HCT116 (cell line): ENCODE measurements around the gene ZCWPW1. TPM values are rescaled to one million over a fixed set of nuclear protein-coding genes. Genes with fewer than 3 reads are reported as not detected.

Experiments
- ATAC-seq: fragments of 200-7000 bp; cut with Tn5 transposase; 2 replicates; pipeline ENCODE4 v1.9.1; 2020; ENCODE audit warnings: mild to moderate bottlenecking, moderate library complexity
- BruUV-seq: library from RNA; stranded (reverse); fragments of 400-500 nt; replicated peaks from 2 replicates; lab custom pipeline; 2021; lab: Mats Ljungman, UMichigan
- CTCF ChIA-PET: fragments of 300-600 bp; sonication (Branson Sonifier 250); formaldehyde crosslinking; loops from one replicate; lab custom pipeline; 2021; ENCODE audit warnings: antibody characterized with exemption; lab: Charles Lee
- POLR2A ChIA-PET: fragments of 300-600, 350-600 bp; sonication (Branson Sonifier 250); formaldehyde crosslinking; loops from one replicate; lab custom pipeline; 2021; ENCODE audit warnings: antibody characterized with exemption; lab: Charles Lee
- RAD21 ChIA-PET, 2 experiments: fragments of 300-600 bp; sonication (Branson Sonifier 250); formaldehyde crosslinking; loops; one replicate each; lab custom pipeline; 2023; ENCODE audit warnings: low total read pairs in 2 of 2; ENCODE audit not compliant: uncharacterized antibody in 2 of 2, unreplicated experiment in 2 of 2, low non-redundant PET in 1 of 2; lab: Charles Lee
- DNase-seq: peaks from one replicate; pipeline ENCODE4 v3.0.0-alpha.2; 2010; ENCODE audit warnings: low read depth, low spot score
- H2AFZ ChIP-seq: fragments of 200-600 bp; shearing (Covaris generic), sonication (generic); 2 replicates; pipeline ENCODE4 v1.6.1; 2017; ENCODE audit warnings: low read depth, mixed run types, mixed read lengths, antibody characterized with exemption, low read length; ENCODE audit not compliant: poor library complexity, severe bottlenecking
- H3K27ac ChIP-seq: 2 replicates; pipeline ENCODE4 v1.5.1; 2012; ENCODE audit warnings: low read depth, low read length
- H3K27me3 ChIP-seq: fragments of 200-600 bp; sonication (generic); 2 replicates; pipeline ENCODE4 v1.6.1; 2016; ENCODE audit warnings: mixed run types, low read length, mixed read lengths; ENCODE audit not compliant: insufficient read depth
- H3K36me3 ChIP-seq, 2 experiments: fragments of 200-500 bp in 1 of 2; fragments of 200-600 bp in 1 of 2; sonication (Bioruptor generic) in 1 of 2; sonication (generic) in 1 of 2; 2 replicates each; pipeline versions ENCODE4 v1.5.1 to v1.6.1; 2014 to 2016; ENCODE audit warnings: low read length in 2 of 2, inconsistent platforms in 1 of 2, mixed read lengths in 1 of 2, mixed run types in 1 of 2; ENCODE audit not compliant: insufficient read depth in 2 of 2, control insufficient read depth in 1 of 2
- H3K4me1 ChIP-seq, 2 experiments: fragments of 200-600 bp in 1 of 2; sonication (generic) in 1 of 2; 2 replicates each; pipeline versions ENCODE4 v1.5.1 to v1.6.1; 2012 to 2017; ENCODE audit warnings: low read length in 2 of 2, inconsistent platforms in 1 of 2, mild to moderate bottlenecking in 1 of 2, mixed read lengths in 1 of 2, mixed run types in 1 of 2, moderate library complexity in 1 of 2; ENCODE audit not compliant: insufficient read depth in 2 of 2, control insufficient read depth in 1 of 2
- H3K4me2 ChIP-seq: fragments of 200-600 bp; sonication (generic); 2 replicates; pipeline ENCODE4 v1.6.1; 2017; ENCODE audit warnings: mixed run types, low read length, mixed read lengths
- H3K4me3 ChIP-seq, 2 experiments: fragments of 200-600 bp in 1 of 2; sonication (generic) in 1 of 2; replicated peaks in 1 of 2; 2 replicates each; pipeline ENCODE4 v1.5.1; 2011 to 2016; ENCODE audit warnings: low read length in 2 of 2, control low read depth in 1 of 2, low read depth in 1 of 2, mild to moderate bottlenecking in 1 of 2, mixed read lengths in 1 of 2, mixed run types in 1 of 2
- H3K79me2 ChIP-seq: fragments of 200-600 bp; sonication (generic); 2 replicates; pipeline ENCODE4 v1.6.1; 2017; ENCODE audit warnings: mild to moderate bottlenecking, mixed run types, low read length, moderate library complexity, mixed read lengths; ENCODE audit not compliant: insufficient read depth
- H3K9ac ChIP-seq: fragments of 200-600 bp; sonication (generic); 2 replicates; pipeline ENCODE4 v1.6.1; 2016; ENCODE audit warnings: low read length, mixed read lengths
- H3K9me2 ChIP-seq: fragments of 200-600 bp; sonication (generic), shearing (Covaris generic); 2 replicates; pipeline ENCODE4 v1.6.1; 2017; ENCODE audit warnings: mixed run types, mild to moderate bottlenecking, moderate library complexity; ENCODE audit not compliant: insufficient read depth
- H3K9me3 ChIP-seq, 2 experiments: fragments of 200-500 bp in 1 of 2; fragments of 200-600 bp in 1 of 2; sonication (Bioruptor generic) in 1 of 2; sonication (generic) in 1 of 2; 2 replicates each; pipeline ENCODE4 v1.6.1; 2014 to 2017; ENCODE audit warnings: low read length in 2 of 2, mixed read lengths in 2 of 2, inconsistent platforms in 1 of 2, low read depth in 1 of 2, mild to moderate bottlenecking in 1 of 2, mixed run types in 1 of 2, moderate library complexity in 1 of 2; ENCODE audit not compliant: control insufficient read depth in 1 of 2, insufficient read depth in 1 of 2
- H4K20me1 ChIP-seq: fragments of 200-600 bp; sonication (generic), shearing (Covaris generic); 2 replicates; pipeline ENCODE4 v1.6.1; 2017; ENCODE audit warnings: mixed run types, mild to moderate bottlenecking, moderate library complexity; ENCODE audit not compliant: insufficient read depth
- CBX3 ChIP-seq: IDR thresholded peaks from 2 replicates; pipeline ENCODE4 v1.6.1; 2012; ENCODE audit warnings: low read depth
- EGR1 ChIP-seq: IDR thresholded peaks from 2 replicates; pipeline ENCODE4 v1.6.1; 2012; ENCODE audit warnings: low read depth
- ELF1 ChIP-seq: IDR thresholded peaks from 2 replicates; pipeline ENCODE4 v1.6.1; 2012; ENCODE audit warnings: low read depth, borderline replicate concordance
- EZH2 ChIP-seq: fragments of 200-600 bp; sonication (generic); IDR thresholded peaks from 2 replicates; pipeline ENCODE4 v1.6.1; 2017; ENCODE audit warnings: antibody characterized with exemption, mixed run types
- EZH2phosphoT487 ChIP-seq: fragments of 200-600 bp; IDR thresholded peaks from 2 replicates; pipeline ENCODE4 v1.6.1; 2018; ENCODE audit warnings: antibody characterized with exemption, borderline replicate concordance
- JUND ChIP-seq: IDR thresholded peaks from 2 replicates; pipeline ENCODE4 v1.6.1; 2012
- POLR2AphosphoS5 ChIP-seq: IDR thresholded peaks from 2 replicates; pipeline ENCODE4 v1.6.1; 2011; ENCODE audit warnings: mild to moderate bottlenecking, low read depth, low read length, moderate library complexity
- RAD21 ChIP-seq: IDR thresholded peaks from 2 replicates; pipeline ENCODE4 v1.6.1; 2012; ENCODE audit warnings: low read depth, mild to moderate bottlenecking
- SIN3A ChIP-seq: IDR thresholded peaks from 2 replicates; pipeline ENCODE4 v1.6.1; 2012; ENCODE audit warnings: low read depth
- SP1 ChIP-seq: IDR thresholded peaks from 2 replicates; pipeline ENCODE4 v1.6.1; 2012; ENCODE audit warnings: low read depth
- SRF ChIP-seq: IDR thresholded peaks from 2 replicates; pipeline ENCODE4 v1.6.1; 2012; ENCODE audit warnings: low read depth
- TCF7L2 ChIP-seq: IDR thresholded peaks from 2 replicates; pipeline ENCODE4 v1.7.0; 2011; ENCODE audit warnings: borderline replicate concordance, inconsistent platforms; ENCODE audit not compliant: insufficient read depth, insufficient read length; ENCODE audit errors: extremely low read depth
- ZFX ChIP-seq: fragments of 450-650 bp; IDR thresholded peaks from 2 replicates; pipeline ENCODE4 v1.6.1; 2017
- ZNF274 ChIP-seq: fragments of 200-500 bp; sonication (Bioruptor generic); IDR thresholded peaks from 2 replicates; pipeline ENCODE4 v1.6.1; 2014; ENCODE audit warnings: mild to moderate bottlenecking, low read depth, low read length, inconsistent platforms
- intact Hi-C: fragments of 100-400 bp; cut with micrococcal nuclease; formaldehyde crosslinking; loops from 2 replicates; pipeline ENCODE4 v1.10.0; 2022
- total RNA-seq: library from RNA; stranded (reverse); gene quantifications from one replicate; pipeline ENCODE4 v1.2.1, GENCODE V29; 2021; ENCODE audit not compliant: unreplicated experiment
- TF ChIP-seq, protein P1 (sequence below): IDR thresholded peaks from 2 replicates; pipeline ENCODE4 v1.6.1; 2012; ENCODE audit warnings: low read depth
- TF ChIP-seq, protein P2 (sequence below): IDR thresholded peaks from 2 replicates; pipeline ENCODE4 v1.6.1; 2012
- TF ChIP-seq, protein P3 (sequence below): IDR thresholded peaks from 2 replicates; pipeline ENCODE4 v1.6.1; 2011; ENCODE audit warnings: mild to moderate bottlenecking, low read length, moderate library complexity; ENCODE audit not compliant: insufficient replicate concordance; ENCODE audit errors: extremely low read depth
- TF ChIP-seq, protein P4 (sequence below), 3 experiments: fragments of 200-600 bp in 1 of 3; sonication (generic) in 1 of 3; IDR thresholded peaks in 2 of 3; conservative IDR thresholded peaks in 1 of 3; 2 replicates each; pipeline ENCODE4 v1.5.1; 2012 to 2017; ENCODE audit warnings: low read depth in 2 of 3, low read length in 2 of 3, antibody characterized with exemption in 1 of 3, borderline replicate concordance in 1 of 3, control low read depth in 1 of 3, mild to moderate bottlenecking in 1 of 3, mixed read lengths in 1 of 3, mixed run types in 1 of 3, moderate library complexity in 1 of 3; ENCODE audit not compliant: insufficient read depth in 1 of 3
- TF ChIP-seq, protein P5 (sequence below): IDR thresholded peaks from 2 replicates; pipeline ENCODE4 v1.6.1; 2012

The ZCWPW1 gene
- total RNA-seq, 1 experiment from 2014 or later: 1.5 TPM

DNA sequence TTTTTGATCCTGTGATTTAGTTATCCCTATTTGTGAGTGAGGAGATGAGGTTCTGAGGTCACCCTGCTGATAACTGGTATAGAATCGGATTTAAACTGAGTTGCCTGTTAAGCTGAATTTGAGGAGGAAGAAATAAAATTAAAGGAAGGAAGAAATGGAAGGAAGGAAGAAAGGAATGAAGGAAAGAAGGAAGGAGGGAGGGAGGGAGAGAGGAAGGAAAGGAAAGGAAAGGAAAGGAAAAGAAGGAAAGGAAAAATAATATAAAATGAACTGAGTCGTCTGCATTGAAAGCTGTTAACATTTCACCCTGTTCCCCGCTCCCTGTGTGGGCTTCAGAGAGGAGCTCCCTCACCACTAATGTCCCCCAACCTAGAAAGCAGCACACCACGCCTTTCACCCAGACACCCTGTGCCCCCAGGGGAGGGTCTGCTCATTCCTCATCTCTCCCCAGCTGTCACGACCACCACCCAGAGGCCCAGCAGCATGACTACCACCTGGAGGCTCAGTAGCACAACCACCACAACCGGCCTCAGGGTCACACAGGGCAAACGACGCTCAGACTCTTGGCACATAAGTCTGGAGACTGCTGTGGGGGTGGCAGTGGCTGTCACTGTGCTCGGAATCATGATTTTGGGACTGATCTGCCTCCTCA lies 38.9 kb downstream of the ZCWPW1 start:
- Histone ChIP-seq H3K79me2 (no peaks in the 10 kb centered on the region), H3K4me1 (no peaks in the 10 kb centered on the region), H3K9me2 (no peaks in the 10 kb centered on the region), H3K9me3 (no peaks in the 10 kb centered on the region), H3K4me3 (no peak overlapping the region)
- TF ChIP-seq JUND (no peak), SIN3A (no peak), SRF (no peak), TCF7L2 (no peak), RAD21 (no peak), ZFX (no peak), SP1 (no peak), POLR2AphosphoS5 (no peak), CBX3 (no peak), ELF1 (no peak), EGR1 (no peak), ZNF274 (no peak), EZH2phosphoT487 (no peak), EZH2 (no peak)
- TF ChIP-seq, protein P1, sequence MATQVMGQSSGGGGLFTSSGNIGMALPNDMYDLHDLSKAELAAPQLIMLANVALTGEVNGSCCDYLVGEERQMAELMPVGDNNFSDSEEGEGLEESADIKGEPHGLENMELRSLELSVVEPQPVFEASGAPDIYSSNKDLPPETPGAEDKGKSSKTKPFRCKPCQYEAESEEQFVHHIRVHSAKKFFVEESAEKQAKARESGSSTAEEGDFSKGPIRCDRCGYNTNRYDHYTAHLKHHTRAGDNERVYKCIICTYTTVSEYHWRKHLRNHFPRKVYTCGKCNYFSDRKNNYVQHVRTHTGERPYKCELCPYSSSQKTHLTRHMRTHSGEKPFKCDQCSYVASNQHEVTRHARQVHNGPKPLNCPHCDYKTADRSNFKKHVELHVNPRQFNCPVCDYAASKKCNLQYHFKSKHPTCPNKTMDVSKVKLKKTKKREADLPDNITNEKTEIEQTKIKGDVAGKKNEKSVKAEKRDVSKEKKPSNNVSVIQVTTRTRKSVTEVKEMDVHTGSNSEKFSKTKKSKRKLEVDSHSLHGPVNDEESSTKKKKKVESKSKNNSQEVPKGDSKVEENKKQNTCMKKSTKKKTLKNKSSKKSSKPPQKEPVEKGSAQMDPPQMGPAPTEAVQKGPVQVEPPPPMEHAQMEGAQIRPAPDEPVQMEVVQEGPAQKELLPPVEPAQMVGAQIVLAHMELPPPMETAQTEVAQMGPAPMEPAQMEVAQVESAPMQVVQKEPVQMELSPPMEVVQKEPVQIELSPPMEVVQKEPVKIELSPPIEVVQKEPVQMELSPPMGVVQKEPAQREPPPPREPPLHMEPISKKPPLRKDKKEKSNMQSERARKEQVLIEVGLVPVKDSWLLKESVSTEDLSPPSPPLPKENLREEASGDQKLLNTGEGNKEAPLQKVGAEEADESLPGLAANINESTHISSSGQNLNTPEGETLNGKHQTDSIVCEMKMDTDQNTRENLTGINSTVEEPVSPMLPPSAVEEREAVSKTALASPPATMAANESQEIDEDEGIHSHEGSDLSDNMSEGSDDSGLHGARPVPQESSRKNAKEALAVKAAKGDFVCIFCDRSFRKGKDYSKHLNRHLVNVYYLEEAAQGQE: no peak
- TF ChIP-seq, protein P2, sequence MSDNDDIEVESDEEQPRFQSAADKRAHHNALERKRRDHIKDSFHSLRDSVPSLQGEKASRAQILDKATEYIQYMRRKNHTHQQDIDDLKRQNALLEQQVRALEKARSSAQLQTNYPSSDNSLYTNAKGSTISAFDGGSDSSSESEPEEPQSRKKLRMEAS: no peak
- TF ChIP-seq, protein P3, sequence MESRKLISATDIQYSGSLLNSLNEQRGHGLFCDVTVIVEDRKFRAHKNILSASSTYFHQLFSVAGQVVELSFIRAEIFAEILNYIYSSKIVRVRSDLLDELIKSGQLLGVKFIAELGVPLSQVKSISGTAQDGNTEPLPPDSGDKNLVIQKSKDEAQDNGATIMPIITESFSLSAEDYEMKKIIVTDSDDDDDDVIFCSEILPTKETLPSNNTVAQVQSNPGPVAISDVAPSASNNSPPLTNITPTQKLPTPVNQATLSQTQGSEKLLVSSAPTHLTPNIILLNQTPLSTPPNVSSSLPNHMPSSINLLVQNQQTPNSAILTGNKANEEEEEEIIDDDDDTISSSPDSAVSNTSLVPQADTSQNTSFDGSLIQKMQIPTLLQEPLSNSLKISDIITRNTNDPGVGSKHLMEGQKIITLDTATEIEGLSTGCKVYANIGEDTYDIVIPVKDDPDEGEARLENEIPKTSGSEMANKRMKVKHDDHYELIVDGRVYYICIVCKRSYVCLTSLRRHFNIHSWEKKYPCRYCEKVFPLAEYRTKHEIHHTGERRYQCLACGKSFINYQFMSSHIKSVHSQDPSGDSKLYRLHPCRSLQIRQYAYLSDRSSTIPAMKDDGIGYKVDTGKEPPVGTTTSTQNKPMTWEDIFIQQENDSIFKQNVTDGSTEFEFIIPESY: no peak
- TF ChIP-seq, protein P4, sequence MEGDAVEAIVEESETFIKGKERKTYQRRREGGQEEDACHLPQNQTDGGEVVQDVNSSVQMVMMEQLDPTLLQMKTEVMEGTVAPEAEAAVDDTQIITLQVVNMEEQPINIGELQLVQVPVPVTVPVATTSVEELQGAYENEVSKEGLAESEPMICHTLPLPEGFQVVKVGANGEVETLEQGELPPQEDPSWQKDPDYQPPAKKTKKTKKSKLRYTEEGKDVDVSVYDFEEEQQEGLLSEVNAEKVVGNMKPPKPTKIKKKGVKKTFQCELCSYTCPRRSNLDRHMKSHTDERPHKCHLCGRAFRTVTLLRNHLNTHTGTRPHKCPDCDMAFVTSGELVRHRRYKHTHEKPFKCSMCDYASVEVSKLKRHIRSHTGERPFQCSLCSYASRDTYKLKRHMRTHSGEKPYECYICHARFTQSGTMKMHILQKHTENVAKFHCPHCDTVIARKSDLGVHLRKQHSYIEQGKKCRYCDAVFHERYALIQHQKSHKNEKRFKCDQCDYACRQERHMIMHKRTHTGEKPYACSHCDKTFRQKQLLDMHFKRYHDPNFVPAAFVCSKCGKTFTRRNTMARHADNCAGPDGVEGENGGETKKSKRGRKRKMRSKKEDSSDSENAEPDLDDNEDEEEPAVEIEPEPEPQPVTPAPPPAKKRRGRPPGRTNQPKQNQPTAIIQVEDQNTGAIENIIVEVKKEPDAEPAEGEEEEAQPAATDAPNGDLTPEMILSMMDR (IDR thresholded peaks at IDR 0.05 in 2 of 3, conservative IDR thresholded peaks at IDR 0.05 in 1 of 3; ENCODE audit: borderline replicate concordance in 1 of 3, insufficient read depth in 1 of 3, low read depth in 2 of 3, low read length in 2 of 3): no peak
- TF ChIP-seq, protein P5, sequence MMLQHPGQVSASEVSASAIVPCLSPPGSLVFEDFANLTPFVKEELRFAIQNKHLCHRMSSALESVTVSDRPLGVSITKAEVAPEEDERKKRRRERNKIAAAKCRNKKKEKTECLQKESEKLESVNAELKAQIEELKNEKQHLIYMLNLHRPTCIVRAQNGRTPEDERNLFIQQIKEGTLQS: no peak
- TF ChIP-seq, all 23 proteins: peak for 0
- Histone ChIP-seq H3K27ac (no peak overlapping the region), H3K9ac (no peak overlapping the region), H2AFZ (no peak overlapping the region), H4K20me1 (no peaks in the 10 kb centered on the region), H3K36me3 (no peaks in the 10 kb centered on the region), H3K27me3 (no peaks in the 10 kb centered on the region), H3K4me2 (no peak overlapping the region)
- ATAC-seq (no peak), DNase-seq (no peak)
- ChIA-PET CTCF (interaction anchor here (1.2 kb wide), 1 partner anchor 13 kb away, joined by 4 read pairs; no protein-coding TSS in a partner anchor), POLR2A (no interaction called here), RAD21 (no interaction called here)
- no TSS peak for BruUV-seq
- intact Hi-C loops: no loop called here
